ENCODE data around the gene ENKUR.

GRCh38 chr10:24968349-24968748, 47.6 kb downstream of the ENKUR start:
- TF ChIP-seq CTCF (IDR thresholded peaks at IDR 0.05) (no peak), POLR2A (IDR thresholded peaks at IDR 0.05) (no peak)

All from Peyer's patch (tissue), 4 donors.